IPS DF 4.7 (cell line): ENCODE measurements around the gene CCK.

Source experiments
- DNase-seq: peaks from one replicate; pipeline ENCODE4 v3.0.0-alpha.2; 2013; ENCODE audit warnings: low spot score; ENCODE audit errors: extremely low read depth

The CCK gene

GRCh38 chr3:42225486-42226363 lies 40.3 kb downstream of the CCK start:
- DNase-seq: no peak

- no peak for DNase-seq
These were observed 41.1 kb downstream of the CCK start for GRCh38 chr3:42224658-42225421.

- DNase-seq: no peak
These were observed 41.8 kb downstream of the CCK start for GRCh38 chr3:42224178-42224577.

- no peak for DNase-seq
These were observed 42.9 kb downstream of the CCK start for GRCh38 chr3:42222942-42223693.

GRCh38 chr3:42220436-42221121 lies 45.4 kb downstream of the CCK start:
- DNase-seq: no peak

- no peak for DNase-seq
These were observed 49.1 kb downstream of the CCK start for GRCh38 chr3:42216931-42217333.

- DNase-seq: no peak
These were observed 49.7 kb downstream of the CCK start for GRCh38 chr3:42216302-42216701.

GRCh38 chr3:42214565-42215283 lies 51.3 kb downstream of the CCK start:
- no peak for DNase-seq

GRCh38 chr3:42214064-42214463 lies 51.9 kb downstream of the CCK start:
- DNase-seq: no peak

GRCh38 chr3:42213417-42213816 lies 52.6 kb downstream of the CCK start:
- DNase-seq: no peak

GRCh38 chr3:42210726-42211125 lies 55.3 kb downstream of the CCK start:
- DNase-seq: no peak

GRCh38 chr3:42209917-42210316 lies 56.1 kb downstream of the CCK start:
- no peak for DNase-seq
